GM18499 (cell line): ENCODE measurements around the gene NECTIN2.

Experiments used
- ATAC-seq: cut with Tn5 transposase; IDR thresholded peaks from one replicate; pipeline ENCODE4 v1.9.1; 2021; ENCODE audit warnings: moderate number of reproducible peaks; ENCODE audit not compliant: insufficient read depth, unreplicated experiment

Gene NECTIN2

GRCh38 chr19:44845612-44846454 lies at the start of gene NECTIN2:
Gene NECTIN2 (plus strand): TSS chr19:44846297. CDS start chr19:44846526, 229 bp downstream.
- no peak for ATAC-seq

- ATAC-seq = no peak
Measured at GRCh38 chr19:44796701-44797115, 49.4 kb upstream of the NECTIN2 start.

DNA sequence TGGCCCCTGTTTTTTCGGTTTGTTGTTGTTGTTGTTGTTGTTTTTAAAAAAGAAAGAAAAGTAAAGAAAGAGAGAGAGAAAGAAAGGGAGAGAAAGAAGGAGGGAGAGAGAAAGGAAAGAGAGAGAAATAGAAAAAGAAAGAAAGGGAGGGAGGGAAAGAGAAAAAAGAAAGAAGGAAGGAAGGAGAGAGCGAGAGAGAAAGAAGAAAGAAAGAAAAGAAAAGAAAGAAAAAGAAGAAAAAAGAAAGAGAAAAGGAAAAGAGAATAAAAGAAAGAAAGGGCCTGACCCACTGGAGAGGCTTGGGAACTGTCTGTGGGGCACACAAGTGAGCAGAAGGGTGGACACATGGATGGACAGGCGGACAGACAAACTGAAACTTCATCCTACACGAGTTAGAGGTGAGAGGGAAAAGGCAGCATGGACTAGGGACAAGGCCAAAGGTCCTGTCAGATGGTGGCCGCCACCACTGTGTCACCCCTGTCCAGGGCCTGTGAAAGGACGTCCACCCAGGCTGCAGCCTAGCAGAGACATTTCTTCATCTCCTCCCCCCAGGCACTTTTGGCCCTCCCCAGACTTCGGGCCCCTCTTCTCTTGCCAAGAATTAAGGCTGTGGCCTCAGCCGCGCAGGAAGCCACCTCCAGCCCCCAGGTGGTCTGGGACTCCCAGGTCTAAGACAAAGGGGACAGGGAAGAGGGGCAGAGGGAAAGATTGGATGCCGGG lies 46.3 kb upstream of the NECTIN2 start:
- ATAC-seq = no peak

GRCh38 chr19:44800461-44800860 lies 45.6 kb upstream of the NECTIN2 start:
- no peak for ATAC-seq

DNA sequence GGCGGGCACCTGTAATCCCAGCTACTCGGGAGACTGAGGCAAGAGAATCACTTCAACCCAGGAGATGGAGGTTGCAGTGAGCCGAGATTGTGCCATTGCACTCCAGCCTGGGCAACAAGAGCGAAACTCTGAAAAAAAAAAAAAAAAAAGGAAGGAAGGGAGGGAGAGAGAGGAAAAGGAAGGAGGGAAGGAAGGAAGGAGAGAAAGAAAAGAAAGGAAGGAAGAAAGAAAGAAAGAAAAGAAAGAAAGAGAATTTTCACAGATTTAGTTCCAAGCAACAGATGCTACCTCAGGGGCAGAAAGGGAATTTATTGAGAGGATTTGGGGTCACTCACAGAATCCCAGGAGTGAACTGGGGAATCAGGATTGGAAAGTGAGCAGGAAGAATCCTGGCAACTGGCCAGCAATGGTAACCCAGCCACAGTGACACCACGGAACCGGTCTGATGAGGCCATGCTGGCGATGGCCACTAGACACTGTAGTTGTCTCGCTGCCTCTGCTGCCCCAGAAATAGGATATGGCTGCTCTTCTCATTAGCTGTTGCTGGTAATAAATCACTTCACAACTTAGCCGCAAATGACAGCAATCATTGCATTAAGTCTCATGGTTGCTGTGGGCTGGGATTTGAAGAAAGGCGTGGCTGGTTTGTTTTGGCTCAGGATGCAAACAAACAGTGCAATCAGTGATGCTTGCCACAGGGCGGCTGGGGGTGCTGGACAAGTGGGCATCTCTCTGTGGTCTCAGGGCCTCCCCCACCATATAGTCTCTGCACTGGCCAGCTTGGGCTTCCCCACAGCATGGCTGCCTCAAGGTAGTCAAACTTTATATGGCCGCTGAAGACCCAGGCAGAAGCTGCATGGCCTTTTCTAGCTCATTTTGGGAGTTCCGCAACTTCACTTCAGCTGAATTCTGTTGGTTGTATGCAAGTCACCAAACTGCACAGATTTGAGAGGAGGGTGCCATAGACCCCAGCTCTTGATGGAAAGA lies 42.4 kb upstream of the NECTIN2 start:
- no peak for ATAC-seq

GRCh38 chr19:44806291-44806690 lies 39.8 kb upstream of the NECTIN2 start:
- no peak for ATAC-seq

DNA sequence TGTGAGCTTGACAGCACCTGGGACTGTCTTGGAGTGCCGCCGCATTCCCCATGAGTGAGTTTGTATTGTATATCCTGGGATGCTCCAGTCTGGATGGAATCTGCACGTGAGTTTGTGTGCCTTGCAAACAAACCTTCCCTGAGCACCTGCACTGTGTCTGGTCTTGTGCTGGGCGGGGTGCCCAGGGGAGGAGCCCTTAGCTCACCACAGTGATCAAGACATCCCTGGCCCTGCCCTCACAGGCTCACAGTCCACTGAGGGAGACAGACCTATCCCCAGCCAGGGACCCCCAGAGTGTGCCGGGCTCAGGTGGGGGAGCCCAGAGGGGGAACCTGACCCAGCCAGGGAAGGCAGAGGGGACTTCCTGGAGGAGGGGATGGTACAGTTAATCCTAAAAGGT lies 38.9 kb upstream of the NECTIN2 start:
- ATAC-seq = no peak

DNA sequence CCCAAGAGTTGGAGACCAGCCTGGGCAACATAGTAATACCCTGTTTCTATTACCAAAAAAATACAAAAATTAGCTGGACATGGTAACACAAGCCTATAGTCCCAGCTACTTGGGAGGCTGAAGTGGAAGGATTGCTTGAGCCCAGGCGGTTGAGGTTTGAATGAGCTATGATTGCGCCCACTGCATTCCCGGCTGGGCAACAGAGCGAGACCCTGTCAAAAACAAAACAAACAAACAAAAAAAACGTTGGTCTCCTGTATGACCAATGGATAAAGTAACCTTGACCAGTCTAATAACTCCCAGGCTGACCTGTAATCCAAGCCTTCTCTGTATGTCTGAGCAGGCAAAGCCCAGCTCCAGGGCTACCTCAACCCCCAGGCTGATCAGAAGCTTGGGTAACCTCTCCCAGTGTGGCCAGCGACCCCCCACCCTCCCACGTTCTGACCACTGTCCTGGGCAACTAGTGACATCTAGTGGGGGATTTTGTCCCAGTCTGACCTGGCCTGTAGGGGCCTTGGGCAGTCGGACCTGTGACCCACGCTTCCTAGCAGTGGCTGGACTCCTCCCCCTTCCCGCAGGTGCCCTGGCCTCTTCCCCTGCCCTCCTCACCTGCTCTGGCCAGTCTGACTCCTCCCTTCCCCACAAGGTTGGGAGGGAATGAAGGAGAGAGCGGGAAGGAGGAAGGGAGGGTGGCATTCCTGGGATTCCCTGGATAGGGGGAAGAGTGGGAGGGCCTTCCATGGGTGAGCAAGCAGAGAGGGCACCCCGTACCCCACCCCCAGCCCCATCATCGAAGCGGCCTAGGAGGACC lies 38.2 kb upstream of the NECTIN2 start:
- ATAC-seq = no peak

- ATAC-seq = no peak
Measured at GRCh38 chr19:44808463-44809371, 37.4 kb upstream of the NECTIN2 start, which contains the start of gene BCAM. Gene BCAM (plus strand): TSS chr19:44809103. CDS start chr19:44809125, 22 bp downstream.

- ATAC-seq = no peak
Measured at GRCh38 chr19:44809577-44810233, 36.4 kb upstream of the NECTIN2 start.

GRCh38 chr19:44810234-44811121 lies 35.6 kb upstream of the NECTIN2 start:
- ATAC-seq = no peak

DNA sequence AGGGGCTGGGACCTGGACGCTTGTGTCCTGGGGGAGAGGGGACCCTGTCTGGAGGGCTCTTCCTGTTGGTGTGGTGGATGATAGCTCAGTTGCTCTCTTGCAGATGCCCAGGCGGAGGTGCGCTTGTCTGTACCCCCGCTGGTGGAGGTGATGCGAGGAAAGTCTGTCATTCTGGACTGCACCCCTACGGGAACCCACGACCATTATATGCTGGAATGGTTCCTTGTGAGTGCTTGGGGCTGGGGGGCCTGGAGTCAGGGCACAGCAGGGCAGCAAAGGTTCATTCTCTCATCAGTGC lies 35.0 kb upstream of the NECTIN2 start:
- ATAC-seq = no peak

- ATAC-seq = no peak
Measured at GRCh38 chr19:44812142-44812718, 33.9 kb upstream of the NECTIN2 start.

DNA sequence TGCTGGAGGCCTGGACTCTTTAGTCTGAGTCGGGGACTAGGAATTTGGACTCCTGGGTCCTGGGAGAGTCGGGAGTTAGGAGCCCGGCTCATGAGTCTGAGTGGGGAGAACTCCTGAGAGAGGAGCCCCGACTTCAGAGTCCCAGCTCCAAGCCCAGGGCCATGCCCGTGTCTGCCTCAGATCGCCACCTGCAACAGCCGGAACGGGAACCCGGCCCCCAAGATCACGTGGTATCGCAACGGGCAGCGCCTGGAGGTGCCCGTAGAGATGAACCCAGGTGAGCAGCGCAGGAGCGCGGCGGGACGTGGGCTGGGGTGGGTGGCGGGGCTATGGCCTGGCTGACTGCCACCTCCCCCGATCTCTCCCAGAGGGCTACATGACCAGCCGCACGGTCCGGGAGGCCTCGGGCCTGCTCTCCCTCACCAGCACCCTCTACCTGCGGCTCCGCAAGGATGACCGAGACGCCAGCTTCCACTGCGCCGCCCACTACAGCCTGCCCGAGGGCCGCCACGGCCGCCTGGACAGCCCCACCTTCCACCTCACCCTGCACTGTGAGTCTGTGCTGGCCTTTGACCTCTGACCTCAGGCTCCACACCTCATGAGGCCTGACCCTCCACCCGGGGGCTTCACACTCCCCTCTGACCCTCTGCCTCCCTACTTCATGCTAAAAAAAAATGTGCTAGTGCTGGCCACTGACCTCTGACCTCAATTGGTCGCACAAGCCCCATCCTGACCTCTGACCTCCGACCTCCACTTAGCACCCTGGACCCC lies 32.8 kb upstream of the NECTIN2 start:
- no peak for ATAC-seq

DNA sequence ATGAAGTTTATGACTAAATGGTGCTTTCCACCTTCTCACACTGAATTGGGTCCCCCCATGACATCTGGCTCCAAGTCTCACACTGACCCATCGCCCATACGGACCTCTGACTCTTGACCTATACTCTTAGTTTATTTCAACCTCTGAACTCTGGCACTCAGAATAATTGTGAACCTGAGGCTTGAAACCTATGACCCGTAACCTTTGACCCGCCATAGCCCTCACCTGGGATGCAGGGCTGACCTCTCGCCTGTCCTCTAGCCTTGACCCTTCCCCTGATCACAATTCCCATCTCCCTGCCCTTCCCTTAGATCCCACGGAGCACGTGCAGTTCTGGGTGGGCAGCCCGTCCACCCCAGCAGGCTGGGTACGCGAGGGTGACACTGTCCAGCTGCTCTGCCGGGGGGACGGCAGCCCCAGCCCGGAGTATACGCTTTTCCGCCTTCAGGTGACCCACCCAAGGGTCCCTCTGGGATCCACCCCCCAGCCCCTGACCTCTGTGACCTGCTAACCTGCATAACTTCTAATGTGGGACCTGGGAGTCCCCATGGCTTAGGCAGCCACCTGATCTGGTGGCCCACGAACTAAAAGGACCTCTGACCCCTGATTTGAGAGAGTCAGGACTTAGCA lies 32.1 kb upstream of the NECTIN2 start:
- ATAC-seq = no peak

DNA sequence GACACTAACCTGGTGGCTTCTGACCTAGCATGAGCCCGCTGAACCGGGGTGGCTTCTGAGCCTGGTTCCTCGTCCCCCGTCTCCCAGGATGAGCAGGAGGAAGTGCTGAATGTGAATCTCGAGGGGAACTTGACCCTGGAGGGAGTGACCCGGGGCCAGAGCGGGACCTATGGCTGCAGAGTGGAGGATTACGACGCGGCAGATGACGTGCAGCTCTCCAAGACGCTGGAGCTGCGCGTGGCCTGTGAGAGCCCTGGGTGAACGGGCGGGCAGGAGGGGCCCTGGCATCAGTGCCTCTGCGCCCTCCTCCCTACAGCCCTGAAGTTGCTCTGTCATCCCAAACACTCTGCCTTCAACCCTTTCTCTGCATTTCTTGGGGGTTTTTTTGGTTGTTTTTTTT lies 31.6 kb upstream of the NECTIN2 start:
- no peak for ATAC-seq
